Measurements from ENCODE around the gene LRIT3. TPM values are rescaled to one million over a fixed set of nuclear protein-coding genes. Genes with fewer than 3 reads are reported as not detected.

Gene LRIT3
- total RNA-seq, 1 donor from 2014 or later, result 0.08 TPM

GRCh38 chr4:109816894-109817293, 31.0 kb upstream of the LRIT3 start:
- no peak for DNase-seq (ENCODE audit: low read depth)
- Histone ChIP-seq H3K36me3 (ENCODE audit: control insufficient read depth, insufficient read depth, low read length) (no peaks in the 10 kb centered on the region), H3K27me3 (ENCODE audit: control insufficient read depth, insufficient read depth, low read length) (no peaks in the 10 kb centered on the region), H3K4me3 (ENCODE audit: low read depth, low read length) (peak overlapping the region; percentile 99)
- TF ChIP-seq CTCF (IDR thresholded peaks at IDR 0.05; ENCODE audit: insufficient read depth, low read length, poor library complexity, severe bottlenecking), result no peak

- TF ChIP-seq CTCF (IDR thresholded peaks at IDR 0.05; ENCODE audit: insufficient read depth, low read length, poor library complexity, severe bottlenecking), result no peak
- DNase-seq (ENCODE audit: low read depth), result no peak
- H3K36me3 ChIP-seq (ENCODE audit: control insufficient read depth, insufficient read depth, low read length), result no peaks in the 10 kb centered on the region
Measured at GRCh38 chr4:109818268-109818667, 29.6 kb upstream of the LRIT3 start.

GRCh38 chr4:109820563-109820962, 27.3 kb upstream of the LRIT3 start:
- no peak for TF ChIP-seq CTCF (IDR thresholded peaks at IDR 0.05; ENCODE audit: insufficient read depth, low read length, poor library complexity, severe bottlenecking)
- no peak overlapping the region for H3K4me3 ChIP-seq (ENCODE audit: low read depth, low read length)
- no peaks in the 10 kb centered on the region for H3K27me3 ChIP-seq (ENCODE audit: control insufficient read depth, insufficient read depth, low read length)
- DNase-seq (ENCODE audit: low read depth), result no peak
- H3K36me3 ChIP-seq (ENCODE audit: control insufficient read depth, insufficient read depth, low read length), result no peaks in the 10 kb centered on the region

More at GRCh38 chr4:109818268-109818667, 29.6 kb upstream of the LRIT3 start:
- Histone ChIP-seq H3K4me3 (ENCODE audit: low read depth, low read length) (no peak overlapping the region), H3K27me3 (ENCODE audit: control insufficient read depth, insufficient read depth, low read length) (no peaks in the 10 kb centered on the region)

GRCh38 chr4:109821185-109821584, 26.7 kb upstream of the LRIT3 start:
- H3K4me3 ChIP-seq (ENCODE audit: low read depth, low read length), result no peak overlapping the region
- DNase-seq (ENCODE audit: low read depth), result no peak
- no peaks in the 10 kb centered on the region for H3K36me3 ChIP-seq (ENCODE audit: control insufficient read depth, insufficient read depth, low read length)
- no peaks in the 10 kb centered on the region for H3K27me3 ChIP-seq (ENCODE audit: control insufficient read depth, insufficient read depth, low read length)
- TF ChIP-seq CTCF (IDR thresholded peaks at IDR 0.05; ENCODE audit: insufficient read depth, low read length, poor library complexity, severe bottlenecking), result no peak

- Histone ChIP-seq H3K36me3 (ENCODE audit: control insufficient read depth, insufficient read depth, low read length) (no peaks in the 10 kb centered on the region), H3K4me3 (ENCODE audit: low read depth, low read length) (no peak overlapping the region), H3K27me3 (ENCODE audit: control insufficient read depth, insufficient read depth, low read length) (no peaks in the 10 kb centered on the region)
- DNase-seq (ENCODE audit: low read depth), result no peak
- TF ChIP-seq CTCF (IDR thresholded peaks at IDR 0.05; ENCODE audit: insufficient read depth, low read length, poor library complexity, severe bottlenecking), result peak; percentile 33
Measured at GRCh38 chr4:109826719-109827118, 21.2 kb upstream of the LRIT3 start.

GRCh38 chr4:109827672-109828071, 20.2 kb upstream of the LRIT3 start, which contains the start of gene RRH:
TSS of gene RRH (plus strand) at chr4:109827972. CDS start at chr4:109828028, 56 bp downstream.
- H3K27me3 ChIP-seq (ENCODE audit: control insufficient read depth, insufficient read depth, low read length), result no peaks in the 10 kb centered on the region
- no peaks in the 10 kb centered on the region for H3K36me3 ChIP-seq (ENCODE audit: control insufficient read depth, insufficient read depth, low read length)
- no peak for DNase-seq (ENCODE audit: low read depth)
- no peak within 1 kb of the TSS for H3K4me3 ChIP-seq (ENCODE audit: low read depth, low read length)
- TF ChIP-seq CTCF (IDR thresholded peaks at IDR 0.05; ENCODE audit: insufficient read depth, low read length, poor library complexity, severe bottlenecking), result no peak
